GM19324 (cell line): ENCODE measurements around the gene CSRNP3.
"Not testable (repeated sequence)": the region's sequence is repeated elsewhere in the genome, so short reads cannot be mapped to it uniquely, and the experiment has no call there.

Experiments
- ATAC-seq: cut with Tn5 transposase; IDR thresholded peaks from one replicate; pipeline ENCODE4 v1.9.1; 2021; ENCODE audit warnings: mild to moderate bottlenecking, moderate library complexity; ENCODE audit not compliant: unreplicated experiment, low FRiP score

The CSRNP3 gene

GRCh38 chr2:165629776-165630175, 160.3 kb downstream of the CSRNP3 start:
- ATAC-seq: no peak

- ATAC-seq: no peak
Observed at GRCh38 chr2:165630236-165630635, 160.7 kb downstream of the CSRNP3 start.

DNA sequence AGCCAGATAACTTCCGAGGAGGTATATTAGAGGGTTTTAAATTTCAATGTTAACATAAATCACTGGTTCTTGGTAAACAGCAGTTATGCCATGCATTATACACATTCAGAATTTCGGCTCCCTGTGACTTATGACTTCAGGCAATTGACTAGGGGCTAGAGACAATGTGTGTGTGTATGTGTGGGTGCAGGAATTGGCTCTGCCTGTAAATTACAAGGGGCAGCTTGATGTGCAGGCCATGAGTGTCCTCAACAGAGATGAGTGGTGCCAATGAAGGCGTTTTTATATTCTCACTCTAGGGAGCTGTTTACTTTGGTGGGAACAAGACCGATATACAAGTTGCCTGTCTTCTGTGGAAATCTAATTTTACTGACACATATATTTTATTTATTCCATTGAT, 161.6 kb downstream of the CSRNP3 start:
- ATAC-seq: no peak

DNA sequence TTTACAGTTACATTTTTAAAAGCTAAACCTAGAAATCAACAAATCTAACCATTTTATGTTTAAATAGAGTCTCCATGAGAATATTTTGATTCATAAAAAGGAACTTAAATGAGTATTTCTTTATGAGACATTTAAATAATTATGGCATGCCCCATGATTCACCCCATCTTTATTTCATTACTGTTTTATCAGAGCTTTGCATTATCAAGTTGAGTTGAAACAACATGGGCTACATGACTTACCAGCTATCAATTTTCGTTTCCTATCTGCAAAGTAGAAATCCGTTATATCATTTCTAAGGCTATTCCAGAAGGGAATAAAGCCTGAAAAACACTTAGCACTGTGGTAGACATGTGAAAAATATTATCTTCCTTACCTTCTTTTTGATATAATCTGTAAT, 163.1 kb downstream of the CSRNP3 start:
- no peak for ATAC-seq

GRCh38 chr2:165633431-165633830, 163.9 kb downstream of the CSRNP3 start:
- no peak for ATAC-seq

GRCh38 chr2:165634282-165634681, 164.8 kb downstream of the CSRNP3 start:
- no peak for ATAC-seq

- ATAC-seq: no peak
Observed at GRCh38 chr2:165634855-165635254, 165.4 kb downstream of the CSRNP3 start.

GRCh38 chr2:165635532-165635931, 166.0 kb downstream of the CSRNP3 start:
- ATAC-seq: no peak

DNA sequence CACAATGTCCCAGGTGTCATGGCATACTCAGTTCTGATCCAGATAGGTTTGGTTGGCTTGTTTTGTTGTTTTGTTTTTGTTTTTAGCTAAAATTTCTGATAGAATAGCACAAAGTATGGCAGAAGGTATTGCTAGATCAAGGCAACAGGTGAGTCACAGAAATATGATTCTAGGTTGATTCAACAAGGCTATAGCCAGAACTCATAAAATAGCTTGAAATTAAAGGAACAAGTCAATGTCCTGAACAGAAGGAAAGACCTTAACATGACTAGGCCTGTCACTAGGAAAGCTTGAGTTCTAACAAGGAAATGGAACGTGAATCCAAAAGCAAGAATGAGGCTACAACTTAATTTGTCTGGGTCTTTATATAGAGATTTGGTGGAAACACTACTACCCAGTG, 167.5 kb downstream of the CSRNP3 start:
- no peak for ATAC-seq

- no peak for ATAC-seq
Observed at GRCh38 chr2:165637396-165637795, 167.9 kb downstream of the CSRNP3 start.

GRCh38 chr2:165639504-165639903, 170.0 kb downstream of the CSRNP3 start:
- ATAC-seq: no peak

GRCh38 chr2:165640247-165640929, 170.9 kb downstream of the CSRNP3 start:
- ATAC-seq: no peak

- ATAC-seq: no peak
Observed at GRCh38 chr2:165645930-165646831, 176.7 kb downstream of the CSRNP3 start.

- no peak for ATAC-seq
Observed at GRCh38 chr2:165647409-165647808, 177.9 kb downstream of the CSRNP3 start.

DNA sequence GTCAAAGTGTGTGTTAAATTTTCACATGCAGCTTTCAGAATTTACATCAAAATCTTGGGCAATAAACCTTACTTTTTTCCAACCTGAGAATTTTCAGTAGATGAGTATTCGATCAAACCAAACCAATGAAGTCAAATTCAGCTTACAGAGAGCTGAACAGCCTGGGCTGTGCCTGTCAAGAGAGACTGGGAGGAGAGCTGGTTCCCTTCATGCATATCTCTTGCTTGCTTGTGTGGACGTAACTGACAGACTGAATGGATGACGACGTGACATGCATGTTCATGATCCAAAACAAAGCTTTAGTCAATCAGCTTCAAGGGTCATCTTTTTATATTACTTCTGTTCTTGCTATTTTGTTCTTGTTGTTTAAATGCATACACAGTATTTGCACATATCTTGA, 179.3 kb downstream of the CSRNP3 start:
- ATAC-seq: no peak

DNA sequence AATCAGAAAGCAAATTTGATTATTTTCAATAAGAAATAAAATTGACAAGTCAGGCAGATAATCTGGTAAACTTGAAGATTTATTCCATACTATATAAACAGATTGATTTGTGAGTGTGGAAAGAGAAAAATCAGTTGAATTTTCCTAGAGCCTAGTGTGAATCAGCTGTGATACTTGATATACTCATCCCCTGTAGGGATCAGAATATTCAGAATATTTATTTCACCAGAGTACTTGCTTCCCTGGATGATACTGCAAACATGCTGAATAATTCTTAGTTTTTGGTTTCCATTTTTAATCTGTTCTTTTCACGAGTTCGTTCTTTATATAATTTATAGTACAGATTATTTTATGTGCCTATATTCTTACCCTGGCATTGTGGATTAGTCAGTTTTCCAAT, 181.7 kb downstream of the CSRNP3 start:
- no peak for ATAC-seq

GRCh38 chr2:165655661-165656060, 186.2 kb downstream of the CSRNP3 start:
- ATAC-seq: no peak

GRCh38 chr2:165660361-165660760, 190.9 kb downstream of the CSRNP3 start:
- ATAC-seq: no peak

DNA sequence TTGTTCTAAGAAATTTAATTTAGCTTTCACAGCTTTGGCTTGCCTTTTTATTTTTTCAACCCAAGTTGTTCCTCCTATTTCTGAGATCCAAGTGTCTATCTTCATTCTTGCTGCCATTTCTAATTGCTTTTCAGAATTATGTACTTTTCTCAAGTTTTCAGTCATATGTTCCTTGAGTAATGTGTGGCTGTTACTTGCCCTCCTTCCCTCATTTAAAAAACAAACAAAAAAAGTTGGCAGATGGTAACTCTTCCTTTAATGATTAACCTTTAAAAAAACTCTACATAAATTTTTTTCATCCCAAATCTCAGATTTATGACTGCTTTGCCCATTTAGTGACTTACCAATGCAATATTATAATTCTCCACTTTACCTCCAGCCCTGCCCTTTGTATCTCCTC, 193.2 kb downstream of the CSRNP3 start:
- ATAC-seq: no peak

GRCh38 chr2:165665614-165666013, 196.1 kb downstream of the CSRNP3 start:
- ATAC-seq: no peak

DNA sequence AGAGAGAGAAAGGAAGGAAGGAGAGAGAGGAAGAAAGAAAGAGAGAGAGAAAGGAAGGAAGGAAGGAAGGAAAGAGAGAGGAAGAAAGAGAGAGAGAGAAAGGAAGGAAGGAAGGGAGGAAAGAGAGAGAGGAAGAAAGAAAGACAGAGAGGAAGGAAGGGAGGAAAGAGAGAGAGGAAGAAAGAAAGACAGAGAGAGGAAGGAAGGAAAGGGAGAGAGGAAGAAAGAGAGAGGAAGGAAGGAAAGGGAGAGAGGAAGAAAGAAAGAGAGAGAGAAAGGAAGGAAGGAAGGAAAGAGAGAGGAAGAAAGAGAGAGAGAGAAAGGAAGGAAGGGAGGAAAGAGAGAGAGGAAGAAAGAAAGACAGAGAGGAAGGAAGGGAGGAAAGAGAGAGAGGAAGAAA, 196.6 kb downstream of the CSRNP3 start:
- ATAC-seq: not testable (repeated sequence)

- no peak for ATAC-seq
Observed at GRCh38 chr2:165666605-165667004, 197.1 kb downstream of the CSRNP3 start.
